HG03342 (cell line): ENCODE data around the gene DENND1C.

Experiments
- ATAC-seq: cut with Tn5 transposase; IDR thresholded peaks from one replicate; pipeline ENCODE4 v1.9.1; 2021; ENCODE audit warnings: mild to moderate bottlenecking, moderate library complexity; ENCODE audit not compliant: unreplicated experiment

The DENND1C gene

GRCh38 chr19:6481541-6482342 is at the start of gene DENND1C:
TSS of gene DENND1C (minus strand) at chr19:6481787. CDS start at chr19:6481695, 92 bp downstream.
- ATAC-seq, result no peak

- ATAC-seq, result peak; percentile 33
Measured at GRCh38 chr19:6530386-6531162, 49.0 kb upstream of the DENND1C start, which contains the start of gene TNFSF9. TSS of gene TNFSF9 (plus strand) at chr19:6531026. CDS start at chr19:6531037, 11 bp downstream.

- ATAC-seq, result no peak
Measured at GRCh38 chr19:6529937-6530385, 48.4 kb upstream of the DENND1C start.

- no peak for ATAC-seq
Measured at GRCh38 chr19:6529351-6529750, 47.8 kb upstream of the DENND1C start.

GRCh38 chr19:6528544-6529121 is 47.0 kb upstream of the DENND1C start:
- no peak for ATAC-seq

- ATAC-seq, result peak; percentile 46
Measured at GRCh38 chr19:6527893-6528543, 46.4 kb upstream of the DENND1C start.

GRCh38 chr19:6524311-6524710 is 42.7 kb upstream of the DENND1C start:
- ATAC-seq, result no peak

GRCh38 chr19:6522712-6523111 is 41.1 kb upstream of the DENND1C start:
- ATAC-seq, result no peak

GRCh38 chr19:6521718-6522646 is 40.4 kb upstream of the DENND1C start:
- peak; percentile 55 for ATAC-seq

- ATAC-seq, result no peak
Measured at GRCh38 chr19:6519289-6519688, 37.7 kb upstream of the DENND1C start.

- no peak for ATAC-seq
Measured at GRCh38 chr19:6518145-6518911, 36.7 kb upstream of the DENND1C start.

- ATAC-seq, result peak; percentile 38
Measured at GRCh38 chr19:6516659-6517291, 35.2 kb upstream of the DENND1C start.

- ATAC-seq, result peak; percentile 38
Measured at GRCh38 chr19:6516018-6516658, 34.6 kb upstream of the DENND1C start.

GRCh38 chr19:6514926-6515544 is 33.4 kb upstream of the DENND1C start:
- ATAC-seq, result no peak

- ATAC-seq, result no peak
Measured at GRCh38 chr19:6514089-6514488, 32.5 kb upstream of the DENND1C start.

- ATAC-seq, result no peak
Measured at GRCh38 chr19:6510618-6511017, 29.0 kb upstream of the DENND1C start.

GRCh38 chr19:6509118-6509971 is 27.8 kb upstream of the DENND1C start:
- no peak for ATAC-seq
